OCI-LY7 (cell line): Measurements from ENCODE around the gene LY6G6F. TPM values are rescaled to one million over a fixed set of nuclear protein-coding genes. Genes with fewer than 3 reads are reported as not detected.

Source experiments
- BruUV-seq: library from RNA; stranded (reverse); fragments of 400-500 nt; replicated peaks from 2 replicates; lab custom pipeline; 2021; lab: Mats Ljungman, UMichigan
- CTCF ChIA-PET: fragments of 300-600 bp; sonication (Branson Sonifier 250); formaldehyde crosslinking; loops from one replicate; lab custom pipeline; 2022; ENCODE audit warnings: antibody characterized with exemption; ENCODE audit not compliant: unreplicated experiment; lab: Charles Lee
- POLR2A ChIA-PET: fragments of 300-600 bp; sonication (Branson Sonifier 250); formaldehyde crosslinking; loops from one replicate; lab custom pipeline; 2022; ENCODE audit warnings: antibody characterized with exemption; lab: Charles Lee
- DNase-seq: peaks from one replicate; pipeline ENCODE4 v3.0.0-alpha.2; 2015; ENCODE audit warnings: low spot score
- H2AFZ ChIP-seq: fragments of 200-600 bp; sonication (generic), shearing (Covaris generic); 2 replicates; pipeline ENCODE4 v1.6.1; 2014; ENCODE audit warnings: mild to moderate bottlenecking, antibody characterized with exemption, low read length, moderate library complexity
- H3K27ac ChIP-seq: fragments of 200-600 bp; sonication (generic); 2 replicates; pipeline ENCODE4 v1.5.1; 2014; ENCODE audit warnings: mixed run types, low read depth, mild to moderate bottlenecking, moderate library complexity, low read length, inconsistent platforms; ENCODE audit not compliant: poor library complexity, severe bottlenecking
- H3K36me3 ChIP-seq: fragments of 200-600 bp; sonication (generic); 2 replicates; pipeline ENCODE4 v1.6.1; 2014; ENCODE audit warnings: mild to moderate bottlenecking, antibody characterized with exemption, low read length, moderate library complexity, mixed read lengths; ENCODE audit not compliant: insufficient read depth
- H3K4me1 ChIP-seq: fragments of 200-600 bp; sonication (generic); 2 replicates; pipeline ENCODE4 v1.5.1; 2014; ENCODE audit warnings: mild to moderate bottlenecking, low read length; ENCODE audit not compliant: insufficient read depth, poor library complexity, severe bottlenecking
- H3K4me2 ChIP-seq: fragments of 200-600 bp; sonication (generic); 2 replicates; pipeline ENCODE4 v1.6.1; 2014; ENCODE audit warnings: mild to moderate bottlenecking, low read length
- H3K4me3 ChIP-seq: fragments of 200-600 bp; sonication (generic); 2 replicates; pipeline ENCODE4 v1.5.1; 2014; ENCODE audit warnings: mild to moderate bottlenecking, low read depth, low read length; ENCODE audit not compliant: poor library complexity, severe bottlenecking
- H3K79me2 ChIP-seq: fragments of 200-600 bp; sonication (generic); 2 replicates; pipeline ENCODE4 v1.6.1; 2016; ENCODE audit warnings: low read depth, mild to moderate bottlenecking, low read length, moderate library complexity, mixed read lengths; ENCODE audit not compliant: insufficient read depth
- H3K9me2 ChIP-seq: fragments of 200-600 bp; sonication (generic); 2 replicates; pipeline ENCODE4 v1.6.1; 2016; ENCODE audit warnings: mild to moderate bottlenecking, low read length, mixed read lengths; ENCODE audit not compliant: insufficient read depth
- H3K9me3 ChIP-seq: fragments of 200-600 bp; sonication (generic); 2 replicates; pipeline ENCODE4 v1.6.1; 2014; ENCODE audit warnings: mild to moderate bottlenecking, mixed run types, low read length, mixed read lengths
- H4K20me1 ChIP-seq: fragments of 200-600 bp; sonication (generic); 2 replicates; pipeline ENCODE4 v1.6.1; 2014; ENCODE audit warnings: mild to moderate bottlenecking, antibody characterized with exemption, low read length, moderate library complexity, mixed read lengths; ENCODE audit not compliant: insufficient read depth
- EZH2phosphoT487 ChIP-seq: fragments of 200-600 bp; sonication (generic); IDR thresholded peaks from 2 replicates; pipeline ENCODE4 v1.6.1; 2018; ENCODE audit warnings: low read depth, borderline replicate concordance, mild to moderate bottlenecking, mixed run types, antibody characterized with exemption, low read length, moderate library complexity, mixed read lengths
- intact Hi-C: fragments of 100-400 bp; cut with micrococcal nuclease; formaldehyde crosslinking; loops from one replicate; pipeline ENCODE4 v1.10.0; 2022; ENCODE audit not compliant: unreplicated experiment
- total RNA-seq, 2 experiments: library from RNA; depleted of rRNA in 1 of 2; stranded (reverse); fragments of >200 nt in 1 of 2; shearing (Covaris generic) in 1 of 2; gene quantifications; 2 replicates each; pipeline ENCODE4 v1.2.3, GENCODE V29; 2014 to 2022
- TF ChIP-seq, protein P1 (sequence below): fragments of 200-600 bp; sonication (generic); conservative IDR thresholded peaks from 2 replicates; pipeline ENCODE4 v1.5.1; 2014; ENCODE audit warnings: mild to moderate bottlenecking, antibody characterized with exemption, low read length, moderate library complexity, mixed read lengths

Gene LY6G6F
- total RNA-seq, 2 experiments from 2014 or later = not detected

- ChIA-PET CTCF (interaction anchor here (1.8 kb wide), 1 partner anchor 8 kb away, joined by 5 read pairs; no protein-coding TSS in a partner anchor), POLR2A (interaction anchor here (0.5 to 2.2 kb wide), 4 partner anchors 9 to 168 kb away, joined by 3 to 19 read pairs (median 4); partner anchors contain the start of gene MSH5)
- H4K20me1 ChIP-seq = 0 out of 2 replicates have a peak, but pooled peaks cover 8% of the 10 kb centered on the region
- no peak for DNase-seq
- no TSS peak for BruUV-seq
- peaks cover 21% of the 10 kb centered on the region for H3K79me2 ChIP-seq
- no peak overlapping the region for H3K27ac ChIP-seq
- no peaks in the 10 kb centered on the region for H3K9me3 ChIP-seq
- no peak overlapping the region for H3K4me2 ChIP-seq
- intact Hi-C loops = no loop called here
- peaks cover 57% of the 10 kb centered on the region for H3K4me1 ChIP-seq
- H3K9me2 ChIP-seq = no peaks in the 10 kb centered on the region
- H3K36me3 ChIP-seq = peaks cover 67% of the 10 kb centered on the region
- no peak overlapping the region for H2AFZ ChIP-seq
- TF ChIP-seq, protein P1, sequence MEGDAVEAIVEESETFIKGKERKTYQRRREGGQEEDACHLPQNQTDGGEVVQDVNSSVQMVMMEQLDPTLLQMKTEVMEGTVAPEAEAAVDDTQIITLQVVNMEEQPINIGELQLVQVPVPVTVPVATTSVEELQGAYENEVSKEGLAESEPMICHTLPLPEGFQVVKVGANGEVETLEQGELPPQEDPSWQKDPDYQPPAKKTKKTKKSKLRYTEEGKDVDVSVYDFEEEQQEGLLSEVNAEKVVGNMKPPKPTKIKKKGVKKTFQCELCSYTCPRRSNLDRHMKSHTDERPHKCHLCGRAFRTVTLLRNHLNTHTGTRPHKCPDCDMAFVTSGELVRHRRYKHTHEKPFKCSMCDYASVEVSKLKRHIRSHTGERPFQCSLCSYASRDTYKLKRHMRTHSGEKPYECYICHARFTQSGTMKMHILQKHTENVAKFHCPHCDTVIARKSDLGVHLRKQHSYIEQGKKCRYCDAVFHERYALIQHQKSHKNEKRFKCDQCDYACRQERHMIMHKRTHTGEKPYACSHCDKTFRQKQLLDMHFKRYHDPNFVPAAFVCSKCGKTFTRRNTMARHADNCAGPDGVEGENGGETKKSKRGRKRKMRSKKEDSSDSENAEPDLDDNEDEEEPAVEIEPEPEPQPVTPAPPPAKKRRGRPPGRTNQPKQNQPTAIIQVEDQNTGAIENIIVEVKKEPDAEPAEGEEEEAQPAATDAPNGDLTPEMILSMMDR = no peak
- TF ChIP-seq EZH2phosphoT487 = no peak
- no peak overlapping the region for H3K4me3 ChIP-seq
Observed at GRCh38 chr6:31730631-31731086, 24.0 kb downstream of the LY6G6F start.

- Histone ChIP-seq H3K9me2 (no peaks in the 10 kb centered on the region), H3K9me3 (no peaks in the 10 kb centered on the region), H3K4me3 (no peak overlapping the region), H2AFZ (no peak overlapping the region), H3K4me1 (peaks cover 57% of the 10 kb centered on the region), H3K36me3 (peaks cover 54% of the 10 kb centered on the region), H3K4me2 (no peak overlapping the region), H4K20me1 (0 out of 2 replicates have a peak, but pooled peaks cover 8% of the 10 kb centered on the region), H3K79me2 (peaks cover 34% of the 10 kb centered on the region), H3K27ac (no peak overlapping the region)
- intact Hi-C loops = no loop called here
- ChIA-PET CTCF (no interaction called here), POLR2A (interaction anchor here (0.7 to 0.9 kb wide), 2 partner anchors 9 to 98 kb away, joined by 3 read pairs; no protein-coding TSS in a partner anchor)
- DNase-seq = no peak
- BruUV-seq = no TSS peak
- TF ChIP-seq, protein P1 = no peak
- TF ChIP-seq EZH2phosphoT487 = no peak
Observed at GRCh38 chr6:31732029-31732428, 25.4 kb downstream of the LY6G6F start.

- Histone ChIP-seq H3K4me2 (peak overlapping the region; percentile 76), H4K20me1 (0 out of 2 replicates have a peak, but pooled peaks cover 8% of the 10 kb centered on the region), H3K27ac (peak overlapping the region; percentile 93), H3K4me3 (peak overlapping the region; percentile 78), H2AFZ (no peak overlapping the region), H3K9me3 (no peaks in the 10 kb centered on the region), H3K4me1 (peaks cover 57% of the 10 kb centered on the region), H3K36me3 (peaks cover 43% of the 10 kb centered on the region), H3K79me2 (peaks cover 34% of the 10 kb centered on the region), H3K9me2 (no peaks in the 10 kb centered on the region)
- ChIA-PET CTCF (no interaction called here), POLR2A (no interaction called here)
- no peak for DNase-seq
- intact Hi-C loops = no loop called here
- TF ChIP-seq EZH2phosphoT487 = no peak
- TF ChIP-seq, protein P1 = no peak
- no TSS peak for BruUV-seq
Observed at GRCh38 chr6:31733734-31734133, 27.1 kb downstream of the LY6G6F start.
